Immature natural killer cell (primary cell): ENCODE data around the gene LGALS7. TPM values are rescaled to one million over a fixed set of nuclear protein-coding genes. Genes with fewer than 3 reads are reported as not detected.
"Not testable (repeated sequence)": the region's sequence is repeated elsewhere in the genome, so short reads cannot be mapped to it uniquely, and the experiment has no call there.

Source experiments
- DNase-seq, 3 donors: peaks; one replicate each; pipeline ENCODE4 v3.0.0; 2022; ENCODE audit warnings: mixed read lengths in 1 of 3
- H3K27ac Mint-ChIP-seq, 6 donors: one replicate each; pipeline ENCODE4 v1.8.0; 2020; ENCODE audit warnings: mixed read lengths in 6 of 6, mild to moderate bottlenecking in 5 of 6, inconsistent platforms in 4 of 6, moderate library complexity in 3 of 6
- H3K27me3 Mint-ChIP-seq, 3 donors: one replicate each; pipeline ENCODE4 v1.8.0; 2020 to 2021; ENCODE audit warnings: low read depth in 3 of 3, mild to moderate bottlenecking in 3 of 3, mixed read lengths in 3 of 3, moderate library complexity in 3 of 3, inconsistent platforms in 1 of 3
- H3K36me3 Mint-ChIP-seq, 3 donors: one replicate each; pipeline ENCODE4 v1.8.0; 2020; ENCODE audit warnings: mixed read lengths in 3 of 3, inconsistent platforms in 2 of 3, mild to moderate bottlenecking in 2 of 3
- H3K4me1 Mint-ChIP-seq, 2 donors: one replicate each; pipeline ENCODE4 v1.8.0; 2020; ENCODE audit warnings: inconsistent platforms in 2 of 2, mild to moderate bottlenecking in 2 of 2, mixed read lengths in 2 of 2, moderate library complexity in 1 of 2
- H3K4me3 Mint-ChIP-seq, 5 donors: one replicate each; pipeline ENCODE4 v1.8.0; 2020; ENCODE audit warnings: mild to moderate bottlenecking in 5 of 5, mixed read lengths in 5 of 5, inconsistent platforms in 3 of 5, moderate library complexity in 3 of 5
- H3K9me3 Mint-ChIP-seq, 6 donors: one replicate each; pipeline ENCODE4 v1.8.0; 2020; ENCODE audit warnings: mild to moderate bottlenecking in 6 of 6, mixed read lengths in 6 of 6, inconsistent platforms in 4 of 6, moderate library complexity in 3 of 6
- polyA plus RNA-seq, 3 donors: library from polyadenylated mRNA; unstranded; fragments of 300-500 nt; fragmentation: Illumina TruSeq; gene quantifications; one replicate each; pipeline ENCODE4 v1.2.3, GENCODE V29; 2021

The LGALS7 gene
- polyA plus RNA-seq, 3 donors from 2014 or later, result not detected

GRCh38 chr19:38774181-38774950, 1.0 kb upstream of the LGALS7 start:
- Mint-ChIP-seq H3K36me3 (no peaks in the 10 kb centered on the region), H3K27ac (peak overlapping the region in 1 of 6 donors; percentile 45), H3K4me3 (no peak overlapping the region), H3K4me1 (peaks cover 3% of the 10 kb centered on the region in 2 donors), H3K27me3 (no peaks in the 10 kb centered on the region), H3K9me3 (no peaks in the 10 kb centered on the region)
- DNase-seq, result no peak

- not testable (repeated sequence) for H3K4me3 Mint-ChIP-seq, DNase-seq, H3K9me3 Mint-ChIP-seq
Measured at GRCh38 chr19:38771569-38771968, 1.7 kb downstream of the LGALS7 start.

GRCh38 chr19:38770949-38771275, 2.4 kb downstream of the LGALS7 start:
- not testable (repeated sequence) for H3K27me3 Mint-ChIP-seq, DNase-seq, H3K27ac Mint-ChIP-seq, H3K9me3 Mint-ChIP-seq, H3K4me1 Mint-ChIP-seq, H3K4me3 Mint-ChIP-seq, H3K36me3 Mint-ChIP-seq

More at GRCh38 chr19:38771569-38771968, 1.7 kb downstream of the LGALS7 start:
- not testable (repeated sequence) for H3K27ac Mint-ChIP-seq, H3K36me3 Mint-ChIP-seq, H3K4me1 Mint-ChIP-seq, H3K27me3 Mint-ChIP-seq

GRCh38 chr19:38770228-38770948, 2.9 kb downstream of the LGALS7 start:
- DNase-seq, H3K27me3 Mint-ChIP-seq, H3K9me3 Mint-ChIP-seq, H3K36me3 Mint-ChIP-seq, H3K4me1 Mint-ChIP-seq: not testable (repeated sequence)
- H3K4me3 Mint-ChIP-seq, result peak overlapping the region in 1 of 5 donors; percentile 72
- H3K27ac Mint-ChIP-seq, result peak overlapping the region in 1 of 6 donors; percentile 92

- DNase-seq, result peak; percentile 91 to 92 (median 92)
- H3K27me3 Mint-ChIP-seq, result peaks cover 0 to 2% (median 0%) of the 10 kb centered on the region in 3 donors
- peaks cover 7 to 9% of the 10 kb centered on the region in 2 donors for H3K4me1 Mint-ChIP-seq
- no peaks in the 10 kb centered on the region for H3K9me3 Mint-ChIP-seq
- peak overlapping the region; percentile 90 to 97 (median 92) for H3K27ac Mint-ChIP-seq
- no peaks in the 10 kb centered on the region for H3K36me3 Mint-ChIP-seq
- peak overlapping the region; percentile 65 to 85 (median 75) for H3K4me3 Mint-ChIP-seq
Measured at GRCh38 chr19:38769635-38770211, 3.6 kb downstream of the LGALS7 start.

GRCh38 chr19:38766276-38767047, 6.9 kb downstream of the LGALS7 start:
- peaks cover 0 to 4% (median 0%) of the 10 kb centered on the region in 3 donors for H3K36me3 Mint-ChIP-seq
- DNase-seq, result no peak
- H3K4me1 Mint-ChIP-seq, result peaks cover 7 to 9% of the 10 kb centered on the region in 2 donors
- H3K27me3 Mint-ChIP-seq, result peaks cover 0 to 2% (median 0%) of the 10 kb centered on the region in 3 donors
- no peaks in the 10 kb centered on the region for H3K9me3 Mint-ChIP-seq
- no peak overlapping the region for H3K4me3 Mint-ChIP-seq
- no peak overlapping the region for H3K27ac Mint-ChIP-seq

GRCh38 chr19:38765214-38765613, 8.1 kb downstream of the LGALS7 start:
- Mint-ChIP-seq H3K27me3 (peaks cover 0 to 2% (median 0%) of the 10 kb centered on the region in 3 donors), H3K36me3 (peaks cover 0 to 4% (median 0%) of the 10 kb centered on the region in 3 donors), H3K4me1 (peaks cover 7 to 9% of the 10 kb centered on the region in 2 donors), H3K27ac (no peak overlapping the region), H3K9me3 (no peaks in the 10 kb centered on the region), H3K4me3 (no peak overlapping the region)
- no peak for DNase-seq

GRCh38 chr19:38763795-38764220, 9.5 kb downstream of the LGALS7 start:
- H3K9me3 Mint-ChIP-seq, result no peaks in the 10 kb centered on the region
- H3K27ac Mint-ChIP-seq, result no peak overlapping the region
- DNase-seq, result no peak
- H3K36me3 Mint-ChIP-seq, result peaks cover 0 to 4% (median 0%) of the 10 kb centered on the region in 3 donors
- H3K4me3 Mint-ChIP-seq, result no peak overlapping the region
- peaks cover 0 to 2% of the 10 kb centered on the region in 2 donors for H3K4me1 Mint-ChIP-seq
- H3K27me3 Mint-ChIP-seq, result peaks cover 0 to 2% (median 0%) of the 10 kb centered on the region in 3 donors

- not testable (repeated sequence) for DNase-seq, H3K27me3 Mint-ChIP-seq, H3K4me3 Mint-ChIP-seq, H3K36me3 Mint-ChIP-seq, H3K4me1 Mint-ChIP-seq, H3K9me3 Mint-ChIP-seq
- H3K27ac Mint-ChIP-seq, result peak overlapping the region in 1 of 6 donors; percentile 4
Measured at GRCh38 chr19:38761884-38762389, 11.4 kb downstream of the LGALS7 start.

- H3K27ac Mint-ChIP-seq, H3K9me3 Mint-ChIP-seq, H3K4me3 Mint-ChIP-seq, DNase-seq, H3K4me1 Mint-ChIP-seq, H3K36me3 Mint-ChIP-seq, H3K27me3 Mint-ChIP-seq: not testable (repeated sequence)
Measured at GRCh38 chr19:38760805-38761517, 12.4 kb downstream of the LGALS7 start.

GRCh38 chr19:38759590-38760003, 13.7 kb downstream of the LGALS7 start:
- H3K9me3 Mint-ChIP-seq, result no peaks in the 10 kb centered on the region
- no peak for DNase-seq
- no peak overlapping the region for H3K27ac Mint-ChIP-seq
- H3K36me3 Mint-ChIP-seq, result peaks cover 0 to 4% (median 0%) of the 10 kb centered on the region in 3 donors
- H3K4me1 Mint-ChIP-seq, result no peaks in the 10 kb centered on the region
- no peak overlapping the region for H3K4me3 Mint-ChIP-seq
- H3K27me3 Mint-ChIP-seq, result peaks cover 0 to 2% (median 0%) of the 10 kb centered on the region in 3 donors

GRCh38 chr19:38754196-38754595, 19.1 kb downstream of the LGALS7 start:
- H3K27me3 Mint-ChIP-seq, H3K9me3 Mint-ChIP-seq, H3K4me3 Mint-ChIP-seq, H3K36me3 Mint-ChIP-seq, DNase-seq, H3K27ac Mint-ChIP-seq, H3K4me1 Mint-ChIP-seq: not testable (repeated sequence)

- H3K27ac Mint-ChIP-seq, H3K9me3 Mint-ChIP-seq, H3K4me3 Mint-ChIP-seq, H3K36me3 Mint-ChIP-seq, H3K4me1 Mint-ChIP-seq, DNase-seq, H3K27me3 Mint-ChIP-seq: not testable (repeated sequence)
Measured at GRCh38 chr19:38753783-38754182, 19.5 kb downstream of the LGALS7 start.
